HG02588 (cell line): ENCODE data around the gene TIMP4.

Experiments
- ATAC-seq: cut with Tn5 transposase; IDR thresholded peaks from one replicate; pipeline ENCODE4 v1.9.1; 2021; ENCODE audit warnings: mild to moderate bottlenecking, moderate library complexity; ENCODE audit not compliant: unreplicated experiment

TIMP4 gene

DNA sequence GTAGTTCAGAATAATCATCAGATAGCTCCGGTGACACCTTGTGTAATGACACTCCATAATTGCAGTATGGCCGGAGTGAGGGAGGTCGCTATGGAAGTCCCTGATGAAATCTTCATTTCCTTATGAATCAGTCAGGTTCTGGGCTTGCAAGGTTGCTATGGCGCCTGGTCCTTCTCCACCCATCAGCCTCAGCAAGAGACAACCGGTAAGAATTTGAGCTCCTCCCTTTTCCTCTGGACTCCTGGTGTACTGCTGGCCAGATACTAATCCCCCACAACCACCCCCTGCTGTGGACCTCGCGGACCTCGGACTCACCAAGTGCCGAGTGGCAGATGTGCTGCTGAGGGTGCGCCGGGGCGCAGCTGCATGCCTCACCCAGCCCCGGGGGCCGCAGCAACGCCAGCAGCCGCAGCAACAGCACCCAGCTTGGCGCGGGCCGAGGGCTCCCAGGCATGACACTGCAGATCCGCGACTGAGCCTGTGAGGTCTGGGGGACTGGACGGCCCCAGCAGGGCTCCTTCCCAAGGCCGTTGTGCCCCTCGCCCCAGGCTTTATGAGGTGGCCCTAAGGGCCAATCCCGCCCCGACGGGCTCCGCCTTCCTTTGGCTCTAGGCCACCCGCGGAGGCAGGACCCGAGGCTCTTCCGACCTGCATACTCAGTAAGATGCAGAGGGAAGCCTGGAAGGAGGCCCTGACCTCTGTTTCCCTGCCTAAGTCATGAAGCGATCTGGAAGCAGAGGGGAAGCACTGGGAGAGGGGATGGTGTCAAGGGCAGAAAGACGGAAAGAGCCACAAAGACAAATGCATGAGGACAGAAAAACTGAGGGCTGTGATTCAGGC lies at the start of gene TIMP4:
TIMP4 (minus strand) TSS at position 526 of the 840 bp plus-strand sequence; CDS start at position 454, 72 bp downstream.
- no peak for ATAC-seq

GRCh38 chr3:12205171-12205570 lies 46.5 kb upstream of the TIMP4 start:
- no peak for ATAC-seq

DNA sequence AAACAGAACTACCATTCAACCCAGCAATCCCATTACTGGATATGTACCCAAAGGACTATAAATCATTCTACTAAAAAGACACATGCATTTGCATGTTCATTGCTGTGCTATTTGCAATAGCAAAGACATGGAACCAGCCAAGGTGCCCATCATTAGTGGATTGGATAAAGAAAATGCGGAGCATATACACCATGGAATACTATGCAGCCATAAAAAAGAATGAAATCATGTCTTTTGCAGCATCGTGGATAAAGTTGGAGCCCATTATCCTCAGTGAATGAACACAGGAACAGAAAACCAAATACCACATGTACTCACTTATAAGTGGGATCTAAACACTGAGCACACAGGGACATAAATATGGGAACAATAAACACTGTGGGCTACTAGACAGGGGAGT lies 43.1 kb upstream of the TIMP4 start:
- no peak for ATAC-seq

DNA sequence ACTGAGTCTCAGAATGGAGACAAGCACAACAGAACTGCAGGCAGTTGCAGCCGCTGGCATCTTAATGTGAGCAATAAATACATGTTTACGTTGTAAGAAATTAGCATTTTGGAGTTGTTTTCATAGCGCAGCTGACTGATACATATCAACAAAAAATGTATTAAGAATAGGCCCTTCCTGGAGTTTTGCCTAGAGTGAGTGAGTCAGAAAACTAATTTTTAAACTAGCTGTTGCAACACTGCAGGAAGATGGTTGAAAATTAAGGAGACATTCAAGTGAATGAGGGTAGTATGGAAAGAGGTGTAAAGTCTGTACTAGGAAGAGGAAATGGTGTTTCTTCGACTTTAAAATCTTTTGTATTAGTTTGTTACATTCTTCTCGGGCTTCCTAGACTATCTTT lies 39.6 kb upstream of the TIMP4 start:
- ATAC-seq: no peak

DNA sequence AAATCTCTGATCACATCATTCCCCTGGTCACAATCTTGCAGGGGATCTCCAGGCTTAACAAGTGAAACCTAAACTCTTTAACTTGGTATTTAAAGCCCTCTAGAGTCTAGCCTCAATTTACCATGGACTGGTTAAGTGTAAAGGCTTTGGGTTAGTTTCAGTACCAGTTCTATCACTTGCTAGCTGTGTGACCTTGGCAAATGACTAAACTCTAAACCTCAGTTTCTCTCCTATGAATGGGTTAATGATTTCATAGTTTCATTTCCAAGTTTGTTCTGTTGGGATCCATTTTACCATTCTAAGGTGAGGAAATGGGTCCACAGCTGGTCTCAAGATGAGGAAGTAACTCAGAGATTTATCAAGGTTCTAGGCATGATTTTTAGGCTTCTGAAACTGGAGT lies 38.8 kb upstream of the TIMP4 start:
- no peak for ATAC-seq

DNA sequence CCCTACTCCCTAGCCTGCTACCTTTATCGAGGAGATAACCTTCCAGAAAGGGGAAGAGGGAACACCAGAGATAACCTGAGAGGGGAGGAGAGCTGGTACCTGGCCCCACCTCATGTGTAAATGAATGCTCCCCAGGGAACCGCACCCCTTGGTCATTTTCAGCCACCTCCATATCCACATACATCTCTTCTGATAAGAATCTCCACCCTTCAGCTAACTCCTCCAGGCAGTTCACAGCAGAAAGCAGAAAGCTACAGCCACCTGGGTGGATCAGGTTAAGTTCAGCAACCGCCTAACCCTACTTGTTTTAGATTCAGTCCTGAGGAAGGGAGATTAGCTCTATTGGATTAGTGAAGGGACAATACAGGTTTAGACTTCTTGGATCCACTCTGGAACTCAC lies 38.0 kb upstream of the TIMP4 start:
- ATAC-seq: no peak

- no peak for ATAC-seq
Measured at GRCh38 chr3:12195231-12195630, 36.5 kb upstream of the TIMP4 start.

DNA sequence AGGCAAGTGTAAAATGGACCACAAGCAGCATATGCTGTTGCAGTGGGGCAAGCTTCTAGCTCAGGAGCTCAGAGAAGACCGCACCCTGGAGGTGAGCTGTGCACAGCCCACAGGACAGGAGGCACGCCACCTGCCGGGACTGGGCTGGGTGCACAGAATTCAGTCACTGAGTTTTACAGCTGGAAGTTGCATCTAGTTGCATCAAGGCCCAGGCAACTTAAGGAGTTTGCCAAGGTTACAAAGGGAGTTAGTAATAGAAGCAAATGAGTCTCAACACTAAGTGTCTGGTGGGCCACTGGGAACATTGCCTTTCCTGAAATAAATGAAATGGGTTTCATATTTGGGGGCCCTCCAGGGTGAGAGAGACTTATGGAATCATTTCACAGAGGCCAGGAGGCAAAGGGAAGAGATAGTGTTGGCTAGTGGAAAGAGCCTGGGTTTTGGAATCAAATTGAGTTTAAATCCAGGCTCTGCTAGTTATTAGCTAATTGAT lies 36.0 kb upstream of the TIMP4 start:
- ATAC-seq: peak; percentile 48

GRCh38 chr3:12194209-12194608 lies 35.5 kb upstream of the TIMP4 start:
- no peak for ATAC-seq

DNA sequence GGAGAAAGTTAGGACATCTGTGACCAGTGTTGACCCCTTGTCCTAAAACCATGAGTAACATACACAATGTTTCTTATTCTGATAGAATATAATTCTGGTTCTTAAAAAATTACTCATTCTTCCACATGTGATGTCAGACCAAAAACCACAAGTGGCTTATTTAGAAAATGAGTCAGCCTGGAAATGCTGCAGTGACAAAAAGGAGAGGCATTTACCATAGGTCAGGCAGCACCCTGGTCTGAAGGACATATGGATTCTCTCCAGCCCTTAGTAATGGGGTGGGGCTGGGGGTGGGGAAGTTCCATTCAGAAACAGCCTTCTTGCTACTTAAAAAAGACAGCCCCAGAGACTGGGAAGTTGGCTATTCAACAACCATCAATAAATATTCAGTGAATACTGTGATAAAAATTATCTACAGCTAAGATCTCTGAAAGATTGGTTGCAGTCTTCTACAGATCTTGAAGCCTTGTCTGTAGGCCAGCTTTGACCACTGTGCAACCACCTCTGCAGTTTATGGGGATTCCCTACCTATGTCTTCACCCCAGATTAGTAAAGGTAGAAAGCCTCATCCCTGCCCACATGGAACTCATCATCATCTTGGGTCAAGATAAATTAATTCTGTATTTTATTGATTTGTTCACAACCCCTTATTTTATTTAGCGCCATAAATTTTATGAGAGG lies 34.9 kb upstream of the TIMP4 start:
- ATAC-seq: peak; percentile 53

DNA sequence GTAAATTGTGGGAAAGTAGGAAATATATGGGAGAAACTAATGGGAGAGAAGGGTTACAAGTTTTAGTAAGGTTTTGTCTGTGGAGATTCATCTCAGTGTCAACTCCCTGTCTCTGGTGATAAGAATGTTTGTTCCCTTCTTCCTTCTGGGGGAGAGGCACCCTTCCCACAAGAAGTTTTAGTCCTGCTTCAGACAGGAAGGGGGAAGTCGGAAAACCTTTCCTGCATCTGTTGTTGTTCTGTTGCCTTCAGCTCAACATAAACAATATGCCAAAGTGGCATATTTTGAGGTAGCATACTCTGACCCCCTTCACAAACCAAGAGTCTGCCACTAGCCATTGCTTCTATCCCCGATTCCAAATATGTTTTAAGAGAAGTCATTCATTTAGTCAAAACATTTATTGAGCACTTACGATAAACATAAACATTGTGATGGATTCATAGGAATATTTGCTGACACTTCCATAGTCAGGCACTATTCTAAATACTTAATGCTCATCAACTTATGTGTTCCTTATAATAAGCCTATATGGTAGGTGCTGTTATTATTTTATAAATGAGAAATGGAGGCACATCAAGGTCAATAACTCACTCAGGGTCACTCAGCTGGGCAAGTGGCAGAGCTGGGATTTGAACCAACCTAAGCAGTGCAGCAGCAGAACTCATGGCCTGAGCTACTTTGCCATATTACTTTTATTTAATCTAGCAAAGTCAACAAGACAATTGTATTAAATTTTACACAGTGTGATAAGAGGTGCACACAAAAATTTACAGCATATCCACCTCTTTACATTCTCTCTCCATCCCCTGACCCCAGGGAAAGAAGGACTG lies 34.2 kb upstream of the TIMP4 start:
- no peak for ATAC-seq

DNA sequence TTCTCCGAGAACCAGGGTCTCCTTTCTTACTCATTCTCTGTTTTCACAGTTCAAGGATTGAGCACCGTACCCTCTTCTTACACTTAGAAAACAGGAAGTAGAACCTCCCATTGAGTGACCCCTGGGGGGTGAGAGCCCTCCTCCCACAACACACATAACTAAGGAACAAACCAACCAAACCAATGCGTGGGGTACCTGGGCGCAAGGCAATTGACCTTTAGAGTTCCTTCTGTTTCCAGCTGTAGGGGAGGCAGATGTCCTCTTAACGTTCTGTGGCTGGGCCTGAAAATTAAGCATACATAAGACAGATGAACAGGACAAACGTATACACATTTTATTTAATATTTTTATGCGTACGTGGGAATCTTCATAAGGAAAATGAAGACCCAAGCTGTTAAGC lies 33.5 kb upstream of the TIMP4 start:
- no peak for ATAC-seq

DNA sequence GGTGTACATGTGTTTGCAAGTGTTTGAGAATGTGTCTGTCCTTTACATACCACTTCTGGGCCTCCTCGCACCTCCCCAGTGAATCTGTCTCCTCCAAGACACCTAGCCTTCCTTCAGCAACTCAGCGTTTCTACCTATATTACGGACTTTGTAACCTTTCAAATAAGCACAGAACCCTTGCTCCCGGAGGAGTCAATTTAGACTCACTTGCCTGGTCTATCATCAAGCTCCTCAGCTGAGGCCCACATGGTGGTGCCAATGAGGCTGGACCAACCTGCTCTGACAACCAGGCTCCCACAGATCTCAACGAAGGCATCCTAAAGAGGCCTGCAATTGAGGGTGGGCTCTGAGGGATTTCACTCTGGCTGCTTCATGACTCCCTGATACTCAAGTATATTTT lies 32.8 kb upstream of the TIMP4 start:
- ATAC-seq: no peak

DNA sequence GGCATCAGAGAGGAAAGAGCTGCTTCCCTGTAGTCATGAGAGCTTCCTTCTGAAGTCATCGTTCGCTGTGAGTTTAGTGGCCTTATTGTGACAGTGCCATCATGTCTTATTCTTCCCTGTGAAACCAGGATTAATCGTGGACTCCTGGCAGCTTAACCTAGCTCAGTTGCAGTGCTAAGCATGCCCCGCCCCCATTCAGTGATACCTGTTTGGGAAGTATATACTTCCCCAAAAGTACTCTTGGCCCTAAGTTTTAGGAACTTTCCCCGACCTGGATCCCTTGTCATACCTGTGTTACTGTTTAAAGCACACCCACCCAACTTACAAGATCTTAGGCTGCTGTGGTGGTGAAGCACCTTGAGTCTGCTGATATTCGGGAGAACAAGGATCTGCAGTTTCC lies 32.1 kb upstream of the TIMP4 start:
- ATAC-seq: no peak

GRCh38 chr3:12190221-12190807 lies 31.6 kb upstream of the TIMP4 start:
- ATAC-seq: no peak

GRCh38 chr3:12188681-12189287 lies 30.1 kb upstream of the TIMP4 start:
- ATAC-seq: no peak

DNA sequence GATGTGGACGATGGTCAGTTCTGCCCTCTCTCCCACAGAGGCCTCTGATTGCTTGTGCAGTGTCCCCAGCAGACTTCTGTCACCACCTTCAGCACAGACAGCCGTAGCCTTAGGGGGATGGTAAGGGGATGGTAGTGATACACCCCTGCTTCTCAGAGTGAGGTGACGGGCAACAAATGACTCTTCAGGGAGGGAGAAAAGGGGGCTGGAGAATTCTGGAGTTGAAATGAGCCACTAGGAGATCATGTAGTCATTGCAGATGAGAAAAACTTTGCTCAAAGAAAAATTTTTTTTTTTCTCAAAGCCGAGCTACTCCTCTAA lies 29.6 kb upstream of the TIMP4 start:
- ATAC-seq: no peak

DNA sequence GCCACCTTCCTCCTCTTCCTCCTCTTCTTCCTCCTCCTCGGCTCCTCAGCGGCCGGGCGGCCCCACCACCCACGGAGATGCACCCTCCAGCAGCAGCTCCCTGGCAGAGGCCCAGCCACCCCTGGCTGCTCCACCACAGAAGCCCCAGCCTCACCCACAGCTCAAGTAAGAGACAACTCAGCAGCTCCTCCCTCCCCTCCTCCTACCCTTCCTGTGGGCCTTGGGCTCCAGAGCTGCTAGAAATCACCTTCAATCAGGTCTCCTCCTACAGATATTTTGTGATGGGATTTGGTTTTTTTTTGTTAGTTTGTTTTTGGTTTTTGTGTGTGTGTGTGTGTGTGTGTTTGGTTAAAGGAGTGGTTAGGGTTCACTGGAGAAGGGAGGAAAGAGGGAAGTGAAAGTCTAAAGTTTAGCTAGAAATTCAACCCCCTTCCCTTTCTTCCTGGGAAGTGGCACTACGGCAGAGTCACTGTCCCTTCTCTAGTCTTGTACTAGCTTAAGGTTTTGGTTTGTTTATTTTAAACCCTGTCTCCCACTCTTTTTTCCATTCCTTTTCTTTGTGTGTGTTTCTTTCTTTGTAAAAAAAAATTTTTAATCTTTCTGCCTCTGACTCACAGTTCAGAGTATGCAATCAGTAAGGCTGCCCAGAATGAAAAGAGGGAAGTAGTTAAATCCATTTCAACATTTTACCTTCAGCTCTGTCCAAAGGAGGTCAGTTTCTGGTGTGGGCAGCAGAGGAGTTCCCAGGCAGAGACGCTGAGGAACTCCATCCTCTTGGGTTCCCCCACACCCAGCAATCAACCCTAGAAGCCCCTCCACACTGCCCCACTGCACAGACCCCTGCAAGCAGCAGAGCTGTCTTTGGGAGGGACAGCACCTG lies 29.0 kb upstream of the TIMP4 start:
- ATAC-seq: peak; percentile 76

- ATAC-seq: no peak
Measured at GRCh38 chr3:12186515-12187286, 28.0 kb upstream of the TIMP4 start.
